Trophoblast cell (in vitro differentiated cells and primary cell): ENCODE data around the gene CNTN4.

ENCODE experiments used
- DNase-seq, 2 donors: peaks; one replicate each; pipeline ENCODE4 v3.0.0-alpha.2; 2016
- H2AFZ ChIP-seq: 2 replicates; pipeline ENCODE4 v1.6.1; 2013; ENCODE audit warnings: low read length, moderate library complexity, mild to moderate bottlenecking; ENCODE audit not compliant: insufficient read depth, poor library complexity
- H2AK5ac ChIP-seq: 2 replicates; pipeline ENCODE4 v1.6.1; 2013; ENCODE audit warnings: mild to moderate bottlenecking, low read length
- H2BK120ac ChIP-seq: 2 replicates; pipeline ENCODE4 v1.6.1; 2013; ENCODE audit warnings: low read length, mild to moderate bottlenecking, moderate library complexity; ENCODE audit not compliant: insufficient read depth, poor library complexity
- H2BK12ac ChIP-seq: 2 replicates; pipeline ENCODE4 v1.6.1; 2013; ENCODE audit warnings: mild to moderate bottlenecking, low read length, moderate library complexity
- H2BK5ac ChIP-seq: 2 replicates; pipeline ENCODE4 v1.6.1; 2013; ENCODE audit warnings: low read length, low read depth, moderate library complexity, mild to moderate bottlenecking; ENCODE audit not compliant: poor library complexity
- H3K14ac ChIP-seq: 2 replicates; pipeline ENCODE4 v1.6.1; 2013; ENCODE audit warnings: mild to moderate bottlenecking, low read length
- H3K18ac ChIP-seq: 2 replicates; pipeline ENCODE4 v1.6.1; 2013; ENCODE audit warnings: mild to moderate bottlenecking, low read length
- H3K23ac ChIP-seq: 2 replicates; pipeline ENCODE4 v1.6.1; 2013; ENCODE audit warnings: low read length
- H3K27ac ChIP-seq: 2 replicates; pipeline ENCODE4 v1.5.1; 2013; ENCODE audit warnings: low read depth, mild to moderate bottlenecking, inconsistent platforms, low read length, moderate library complexity
- H3K27me3 ChIP-seq: 2 replicates; pipeline ENCODE4 v1.6.1; 2013; ENCODE audit warnings: inconsistent platforms, mild to moderate bottlenecking, low read length, moderate library complexity; ENCODE audit not compliant: insufficient read depth
- H3K36me3 ChIP-seq, 2 experiments: 1 replicate in 1 of 2; 2 replicates in 1 of 2; pipeline ENCODE4 v1.6.1; 2013; ENCODE audit warnings: low read length in 2 of 2, mild to moderate bottlenecking in 2 of 2, moderate library complexity in 1 of 2; ENCODE audit not compliant: insufficient read depth in 2 of 2, control insufficient read depth in 1 of 2
- H3K4ac ChIP-seq: 2 replicates; pipeline ENCODE4 v1.6.1; 2013; ENCODE audit warnings: low read depth, mild to moderate bottlenecking, low read length, moderate library complexity
- H3K4me1 ChIP-seq, 2 experiments: 1 replicate in 1 of 2; 2 replicates in 1 of 2; pipeline ENCODE4 v1.6.1; 2013; ENCODE audit warnings: low read length in 2 of 2, mild to moderate bottlenecking in 2 of 2, moderate library complexity in 1 of 2; ENCODE audit not compliant: insufficient read depth in 2 of 2, control insufficient read depth in 1 of 2
- H3K4me2 ChIP-seq: 2 replicates; pipeline ENCODE4 v1.6.1; 2013; ENCODE audit warnings: inconsistent platforms, mild to moderate bottlenecking, low read length, moderate library complexity
- H3K4me3 ChIP-seq: 2 replicates; pipeline ENCODE4 v1.5.1; 2013; ENCODE audit warnings: mild to moderate bottlenecking, low read depth, low read length, inconsistent platforms
- H3K79me1 ChIP-seq: one replicate; pipeline ENCODE4 v1.6.1; 2013; ENCODE audit warnings: low read length
- H3K79me2 ChIP-seq: 2 replicates; pipeline ENCODE4 v1.6.1; 2013; ENCODE audit warnings: low read length, mild to moderate bottlenecking; ENCODE audit not compliant: control insufficient read depth, insufficient read depth, poor library complexity
- H3K9ac ChIP-seq: 2 replicates; pipeline ENCODE4 v1.6.1; 2013; ENCODE audit warnings: mild to moderate bottlenecking, low read length
- H3K9me3 ChIP-seq: 2 replicates; pipeline ENCODE4 v1.6.1; 2013; ENCODE audit warnings: low read depth, mild to moderate bottlenecking, control low read depth, inconsistent platforms, low read length; ENCODE audit not compliant: insufficient read depth
- H4K12ac ChIP-seq: 2 replicates; pipeline ENCODE4 v1.6.1; 2013; ENCODE audit warnings: low read depth, mild to moderate bottlenecking, low read length, moderate library complexity
- H4K8ac ChIP-seq: 2 replicates; pipeline ENCODE4 v1.6.1; 2013; ENCODE audit warnings: low read depth, mild to moderate bottlenecking, low read length, moderate library complexity
- H4K91ac ChIP-seq: one replicate; pipeline ENCODE4 v1.6.1; 2013; ENCODE audit warnings: low read depth, mild to moderate bottlenecking, low read length, moderate library complexity
- WGBS: extraction: QIAGEN DNeasy Blood & Tissue Kit; methylation state at CpG from one replicate; pipeline ENCODE4 v1.1.7; 2013; ENCODE audit warnings: missing lambda C conversion rate; ENCODE audit not compliant: insufficient read length, insufficient coverage; ENCODE audit errors: extremely low coverage; 5-methylcytosine and 5-hydroxymethylcytosine counted together

The CNTN4 gene

GRCh38 chr3:2904054-2904453 is 805.4 kb downstream of the CNTN4 start:
- H3K79me1 ChIP-seq: no peaks in the 10 kb centered on the region
- no peaks in the 10 kb centered on the region for H3K79me2 ChIP-seq
- H3K23ac ChIP-seq: no peak overlapping the region
- H3K27me3 ChIP-seq: no peaks in the 10 kb centered on the region
- H3K4me1 ChIP-seq: no peaks in the 10 kb centered on the region
- H3K36me3 ChIP-seq: no peaks in the 10 kb centered on the region
- H3K4me3 ChIP-seq: no peak overlapping the region
- H2AFZ ChIP-seq: no peak overlapping the region
- no peak for DNase-seq
- no peak overlapping the region for H2BK12ac ChIP-seq
- H4K91ac ChIP-seq: no peak overlapping the region
- no peak overlapping the region for H2BK5ac ChIP-seq
- H3K9ac ChIP-seq: no peak overlapping the region
- no peak overlapping the region for H2BK120ac ChIP-seq
- no peak overlapping the region for H3K4me2 ChIP-seq
- no peak overlapping the region for H4K12ac ChIP-seq
- H3K14ac ChIP-seq: no peak overlapping the region
- H2AK5ac ChIP-seq: no peak overlapping the region
- WGBS: no CpG with 5 or more reads among the region's 2 CpGs
- no peak overlapping the region for H3K4ac ChIP-seq
- H4K8ac ChIP-seq: no peak overlapping the region
- no peaks in the 10 kb centered on the region for H3K9me3 ChIP-seq
- H3K18ac ChIP-seq: no peak overlapping the region
- H3K27ac ChIP-seq: no peak overlapping the region

DNA sequence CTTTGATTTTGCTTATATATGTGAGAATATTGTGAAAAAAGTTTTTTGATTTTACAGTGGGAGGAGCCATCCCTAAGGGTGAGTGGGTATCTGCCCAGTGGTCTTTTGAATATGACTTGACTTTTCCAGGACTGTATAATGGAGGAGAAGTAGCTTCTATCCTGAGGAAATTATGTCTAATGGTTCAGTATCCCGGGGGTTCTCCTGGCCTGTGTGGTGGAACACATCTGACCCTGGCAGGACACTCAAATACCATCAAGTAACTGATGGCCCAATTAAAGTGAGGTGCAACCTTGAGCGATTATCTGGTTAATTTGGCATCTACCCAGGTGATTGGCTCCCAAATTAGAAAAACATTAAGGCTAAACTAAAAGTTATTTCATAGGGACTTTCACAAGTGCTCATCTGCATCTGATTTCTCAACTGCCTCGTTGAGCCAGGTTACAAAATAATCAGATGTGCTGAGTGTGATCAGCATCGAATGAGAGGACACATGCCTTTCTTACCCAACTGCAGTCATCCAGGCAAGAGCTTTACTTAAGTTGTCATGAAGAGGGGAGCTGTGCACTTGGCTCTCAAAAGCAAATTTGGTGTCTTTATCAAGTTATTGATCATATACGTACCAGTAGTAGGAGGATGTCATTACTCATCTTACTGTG is 810.2 kb downstream of the CNTN4 start:
- WGBS: no CpG with 5 or more reads among the region's 5 CpGs
- H3K36me3 ChIP-seq: no peaks in the 10 kb centered on the region

DNA sequence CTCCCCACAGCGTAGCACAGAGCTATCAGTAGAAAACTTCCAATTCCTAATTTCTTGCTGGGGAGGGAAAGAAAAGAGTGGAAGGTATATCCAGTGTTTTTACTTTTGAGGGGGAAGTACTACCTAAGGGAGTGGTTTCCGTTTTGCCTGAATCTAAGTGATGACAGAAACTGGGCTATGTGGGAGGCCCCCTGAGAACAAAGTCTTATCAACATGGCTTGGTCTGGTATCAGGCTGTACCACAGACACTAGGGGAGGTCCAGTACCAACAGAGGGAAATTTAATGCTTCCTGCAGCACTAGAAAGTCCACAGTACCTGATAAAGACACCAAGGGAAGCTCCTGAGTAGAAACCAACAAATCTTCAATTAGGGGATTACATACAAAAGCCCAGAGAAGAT is 812.3 kb downstream of the CNTN4 start:
- H2AK5ac ChIP-seq: no peak overlapping the region
- H4K91ac ChIP-seq: no peak overlapping the region
- no peak overlapping the region for H4K12ac ChIP-seq
- no peak overlapping the region for H3K4me2 ChIP-seq
- no peak for DNase-seq
- H2BK5ac ChIP-seq: no peak overlapping the region
- no peak overlapping the region for H3K23ac ChIP-seq
- H3K18ac ChIP-seq: no peak overlapping the region
- no peaks in the 10 kb centered on the region for H3K9me3 ChIP-seq
- H2BK120ac ChIP-seq: no peak overlapping the region
- no peak overlapping the region for H3K14ac ChIP-seq
- no peak overlapping the region for H3K27ac ChIP-seq
- H3K27me3 ChIP-seq: no peaks in the 10 kb centered on the region
- no peak overlapping the region for H4K8ac ChIP-seq
- no peaks in the 10 kb centered on the region for H3K79me1 ChIP-seq
- no peak overlapping the region for H3K9ac ChIP-seq
- H2AFZ ChIP-seq: no peak overlapping the region
- H3K79me2 ChIP-seq: no peaks in the 10 kb centered on the region
- no peak overlapping the region for H3K4me3 ChIP-seq
- no peaks in the 10 kb centered on the region for H3K36me3 ChIP-seq
- H2BK12ac ChIP-seq: no peak overlapping the region
- no CpG with 5 or more reads among the region's 2 CpGs for WGBS
- H3K4ac ChIP-seq: no peak overlapping the region
- no peaks in the 10 kb centered on the region for H3K4me1 ChIP-seq

More for the DNA sequence above, 810.2 kb downstream of the CNTN4 start:
- Histone ChIP-seq H3K27me3 (no peaks in the 10 kb centered on the region), H3K9me3 (no peaks in the 10 kb centered on the region), H3K23ac (no peak overlapping the region), H3K27ac (no peak overlapping the region), H2AK5ac (no peak overlapping the region), H3K79me2 (no peaks in the 10 kb centered on the region), H3K79me1 (no peaks in the 10 kb centered on the region), H2BK120ac (no peak overlapping the region), H3K4ac (no peak overlapping the region), H3K4me1 (no peaks in the 10 kb centered on the region), H3K9ac (no peak overlapping the region), H2AFZ (no peak overlapping the region), H4K12ac (no peak overlapping the region), H3K18ac (no peak overlapping the region), H2BK5ac (no peak overlapping the region), H4K91ac (no peak overlapping the region), H3K4me2 (no peak overlapping the region), H3K4me3 (no peak overlapping the region), H2BK12ac (no peak overlapping the region), H3K14ac (no peak overlapping the region), H4K8ac (no peak overlapping the region)
- DNase-seq: no peak

DNA sequence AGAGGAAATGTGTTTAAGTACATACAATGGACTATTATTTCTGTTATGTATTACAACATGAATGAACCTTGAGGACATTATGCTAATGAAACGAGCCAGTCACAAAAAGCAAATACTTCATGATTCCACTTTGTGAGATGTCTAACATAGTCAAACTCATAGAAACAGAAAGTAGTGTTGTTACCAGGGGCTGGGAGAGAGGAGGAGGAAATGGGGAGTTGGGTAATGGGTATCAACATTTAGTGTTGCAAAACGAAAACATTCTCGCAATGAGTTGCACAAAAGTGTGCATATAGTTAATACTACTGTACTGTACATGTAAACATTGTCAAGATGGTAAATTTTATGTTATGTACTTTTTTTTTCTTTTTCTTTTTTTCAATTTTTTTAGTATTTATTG is 817.2 kb downstream of the CNTN4 start:
- no peak overlapping the region for H4K91ac ChIP-seq
- H3K27ac ChIP-seq: no peak overlapping the region
- no peak overlapping the region for H4K8ac ChIP-seq
- H3K27me3 ChIP-seq: no peaks in the 10 kb centered on the region
- no peak overlapping the region for H3K4me2 ChIP-seq
- H3K4ac ChIP-seq: no peak overlapping the region
- H3K14ac ChIP-seq: no peak overlapping the region
- H2AFZ ChIP-seq: no peak overlapping the region
- DNase-seq: no peak
- H3K23ac ChIP-seq: no peak overlapping the region
- WGBS: no CpG with 5 or more reads among the region's 3 CpGs
- H2BK12ac ChIP-seq: no peak overlapping the region
- H3K79me1 ChIP-seq: no peaks in the 10 kb centered on the region
- no peak overlapping the region for H2AK5ac ChIP-seq
- H3K9ac ChIP-seq: no peak overlapping the region
- no peak overlapping the region for H4K12ac ChIP-seq
- H3K79me2 ChIP-seq: no peaks in the 10 kb centered on the region
- H3K36me3 ChIP-seq: peaks cover 0 to 2% of the 10 kb centered on the region in 2 experiments
- H2BK5ac ChIP-seq: no peak overlapping the region
- H3K4me1 ChIP-seq: no peaks in the 10 kb centered on the region
- H3K9me3 ChIP-seq: peaks cover 2% of the 10 kb centered on the region
- no peak overlapping the region for H3K18ac ChIP-seq
- no peak overlapping the region for H2BK120ac ChIP-seq
- H3K4me3 ChIP-seq: no peak overlapping the region
